Activated CD4-positive, alpha-beta T cell treated with anti-CD3 and anti-CD28 coated beads for 24 hours (primary cell): ENCODE measurements around the gene C21orf58.
"Not testable (repeated sequence)": the region's sequence is repeated elsewhere in the genome, so short reads cannot be mapped to it uniquely, and the experiment has no call there.

Experiments
- DNase-seq, 2 donors: peaks; one replicate each; pipeline ENCODE4 v3.0.0-alpha.2; 2020; ENCODE audit warnings: low read depth in 2 of 2

Gene C21orf58

GRCh38 chr21:46323710-46324389 is at the start of gene C21orf58, which contains the start of gene PCNT:
Gene C21orf58 (minus strand): TSS chr21:46323870. CDS start chr21:46322738, 1,132 bp downstream.
Gene PCNT (plus strand): TSS chr21:46324156. CDS start chr21:46324229, 73 bp downstream.
- DNase-seq: peak; percentile 91 to 96

GRCh38 chr21:46372947-46373346 is 49.3 kb upstream of the C21orf58 start:
- DNase-seq: not testable (repeated sequence)

- no peak for DNase-seq
Observed at GRCh38 chr21:46372014-46372485, 48.4 kb upstream of the C21orf58 start.

GRCh38 chr21:46371204-46372013 is 47.7 kb upstream of the C21orf58 start:
- DNase-seq: no peak

GRCh38 chr21:46369520-46370235 is 46.0 kb upstream of the C21orf58 start:
- no peak for DNase-seq

- DNase-seq: peak in 1 of 2 donors; percentile 3
Observed at GRCh38 chr21:46368533-46369285, 45.0 kb upstream of the C21orf58 start.

GRCh38 chr21:46366966-46367365 is 43.3 kb upstream of the C21orf58 start:
- DNase-seq: no peak

- no peak for DNase-seq
Observed at GRCh38 chr21:46366561-46366960, 42.9 kb upstream of the C21orf58 start.

- DNase-seq: no peak
Observed at GRCh38 chr21:46366091-46366490, 42.4 kb upstream of the C21orf58 start.

- DNase-seq: no peak
Observed at GRCh38 chr21:46363698-46364097, 40.0 kb upstream of the C21orf58 start.

GRCh38 chr21:46362946-46363345 is 39.3 kb upstream of the C21orf58 start:
- no peak for DNase-seq

- no peak for DNase-seq
Observed at GRCh38 chr21:46361935-46362334, 38.3 kb upstream of the C21orf58 start.

GRCh38 chr21:46361176-46361575 is 37.5 kb upstream of the C21orf58 start:
- DNase-seq: no peak

GRCh38 chr21:46357684-46358425 is 34.2 kb upstream of the C21orf58 start:
- no peak for DNase-seq

- no peak for DNase-seq
Observed at GRCh38 chr21:46357335-46357604, 33.6 kb upstream of the C21orf58 start.

- no peak for DNase-seq
Observed at GRCh38 chr21:46356494-46357334, 33.0 kb upstream of the C21orf58 start.

GRCh38 chr21:46356005-46356338 is 32.3 kb upstream of the C21orf58 start:
- DNase-seq: no peak

GRCh38 chr21:46355161-46356004 is 31.7 kb upstream of the C21orf58 start:
- DNase-seq: no peak

GRCh38 chr21:46354518-46354917 is 30.8 kb upstream of the C21orf58 start:
- DNase-seq: no peak
